AG04450 (cell line): ENCODE data around the gene FAM72C. TPM values are rescaled to one million over a fixed set of nuclear protein-coding genes. Genes with fewer than 3 reads are reported as not detected.
"Not testable (repeated sequence)": the region's sequence is repeated elsewhere in the genome, so short reads cannot be mapped to it uniquely, and the experiment has no call there.

Experiments
- CTCF ChIA-PET: fragments of 300-600, 350-600 bp; formaldehyde crosslinking; extraction: SDS; loops from one replicate; lab custom pipeline; 2022; ENCODE audit warnings: antibody characterized with exemption, inconsistent platforms; lab: Charles Lee
- POLR2A ChIA-PET: fragments of 350-600 bp; formaldehyde crosslinking; extraction: SDS; loops from one replicate; lab custom pipeline; 2021; ENCODE audit warnings: antibody characterized with exemption, inconsistent platforms; lab: Yijun Ruan, JAX
- DNase-seq: peaks from one replicate; pipeline ENCODE4 v3.0.0-alpha.2; 2011; ENCODE audit warnings: low read depth, low spot score
- H3K27ac ChIP-seq: one replicate; pipeline ENCODE4 v1.5.1; 2012; ENCODE audit warnings: low read depth, low read length, control low read depth
- H3K27me3 ChIP-seq: one replicate; pipeline ENCODE4 v1.6.0; 2012; ENCODE audit warnings: low read length; ENCODE audit not compliant: control insufficient read depth, insufficient read depth
- H3K4me3 ChIP-seq: 2 replicates; pipeline ENCODE4 v1.5.1; 2011; ENCODE audit warnings: mild to moderate bottlenecking, low read depth, low read length, control low read depth
- H3K9me3 ChIP-seq: 2 replicates; pipeline ENCODE4 v1.5.1; 2012; ENCODE audit warnings: low read length; ENCODE audit not compliant: control insufficient read depth, insufficient read depth
- CTCF ChIP-seq: IDR thresholded peaks from 2 replicates; pipeline ENCODE4 v1.5.1; 2011; ENCODE audit warnings: low read depth, low read length, control low read depth, inconsistent platforms
- polyA plus RNA-seq: library from polyadenylated mRNA; depleted of rRNA; stranded (reverse); fragments of >200 nt; gene quantifications from 2 replicates; pipeline ENCODE4 v1.2.3, GENCODE V29; 2011
- small RNA-seq: library from RNA; depleted of rRNA; stranded (forward); fragments of <200 nt; gene quantifications from one replicate; pipeline ENCODE3, GENCODE V24; 2012; ENCODE audit warnings: low read depth; ENCODE audit not compliant: insufficient read length

The FAM72C gene
- polyA plus RNA-seq, 1 experiment = 1.0 TPM

- H3K4me3 ChIP-seq, POLR2A ChIA-PET, H3K9me3 ChIP-seq, DNase-seq, CTCF ChIA-PET, H3K27me3 ChIP-seq, H3K27ac ChIP-seq: not testable (repeated sequence)
These were observed 29.4 kb downstream of the FAM72C start for GRCh38 chr1:143942238-143942860.

- H3K27ac ChIP-seq, H3K27me3 ChIP-seq, H3K4me3 ChIP-seq, POLR2A ChIA-PET, CTCF ChIA-PET, DNase-seq, H3K9me3 ChIP-seq: not testable (repeated sequence)
These were observed 32.1 kb downstream of the FAM72C start for GRCh38 chr1:143939666-143940065.

GRCh38 chr1:143938922-143939321 lies 32.9 kb downstream of the FAM72C start:
- POLR2A ChIA-PET, H3K27me3 ChIP-seq, H3K27ac ChIP-seq, CTCF ChIA-PET, DNase-seq, H3K4me3 ChIP-seq, H3K9me3 ChIP-seq: not testable (repeated sequence)

- POLR2A ChIA-PET, H3K27me3 ChIP-seq, H3K9me3 ChIP-seq, H3K27ac ChIP-seq, CTCF ChIA-PET, H3K4me3 ChIP-seq: not testable (repeated sequence)
- peak; percentile 31 for TF ChIP-seq CTCF
- peak; percentile 7 for DNase-seq
These were observed 35.2 kb downstream of the FAM72C start for GRCh38 chr1:143936457-143937115.

- H3K27ac ChIP-seq, H3K9me3 ChIP-seq, DNase-seq, CTCF ChIA-PET, POLR2A ChIA-PET, H3K27me3 ChIP-seq, H3K4me3 ChIP-seq: not testable (repeated sequence)
These were observed 52.7 kb downstream of the FAM72C start for GRCh38 chr1:143919127-143919526.

GRCh38 chr1:143918552-143918951 lies 53.2 kb downstream of the FAM72C start:
- POLR2A ChIA-PET, DNase-seq, H3K27ac ChIP-seq, H3K4me3 ChIP-seq, CTCF ChIA-PET, H3K27me3 ChIP-seq, H3K9me3 ChIP-seq: not testable (repeated sequence)

- H3K9me3 ChIP-seq, H3K4me3 ChIP-seq, CTCF ChIA-PET, H3K27ac ChIP-seq, H3K27me3 ChIP-seq, POLR2A ChIA-PET, DNase-seq: not testable (repeated sequence)
These were observed 58.1 kb downstream of the FAM72C start for GRCh38 chr1:143913705-143914104.

Small RNAs within 50 kb of the gene (small RNA-seq; reads per million reads assigned to genes)
- not detected for gene HIST2H3PS2
